Measurements from ENCODE around the gene ATP6V1F.
A peak's percentile ranks its signal among the peaks of the same experiment; 100 is the strongest.
"Not testable (repeated sequence)": the region's sequence is repeated elsewhere in the genome, so short reads cannot be mapped to it uniquely, and the experiment has no call there.

ATP6V1F gene

GRCh38 chr7:128908750-128909624, 46.3 kb downstream of the ATP6V1F start:
- DNase-seq: peak in 1 of 42 donors; percentile 4
- intact Hi-C loops (cut with DNase I): loop anchor here (10.0 kb wide), 1 partner anchor 186 kb away; no protein-coding TSS in a partner anchor

DNA sequence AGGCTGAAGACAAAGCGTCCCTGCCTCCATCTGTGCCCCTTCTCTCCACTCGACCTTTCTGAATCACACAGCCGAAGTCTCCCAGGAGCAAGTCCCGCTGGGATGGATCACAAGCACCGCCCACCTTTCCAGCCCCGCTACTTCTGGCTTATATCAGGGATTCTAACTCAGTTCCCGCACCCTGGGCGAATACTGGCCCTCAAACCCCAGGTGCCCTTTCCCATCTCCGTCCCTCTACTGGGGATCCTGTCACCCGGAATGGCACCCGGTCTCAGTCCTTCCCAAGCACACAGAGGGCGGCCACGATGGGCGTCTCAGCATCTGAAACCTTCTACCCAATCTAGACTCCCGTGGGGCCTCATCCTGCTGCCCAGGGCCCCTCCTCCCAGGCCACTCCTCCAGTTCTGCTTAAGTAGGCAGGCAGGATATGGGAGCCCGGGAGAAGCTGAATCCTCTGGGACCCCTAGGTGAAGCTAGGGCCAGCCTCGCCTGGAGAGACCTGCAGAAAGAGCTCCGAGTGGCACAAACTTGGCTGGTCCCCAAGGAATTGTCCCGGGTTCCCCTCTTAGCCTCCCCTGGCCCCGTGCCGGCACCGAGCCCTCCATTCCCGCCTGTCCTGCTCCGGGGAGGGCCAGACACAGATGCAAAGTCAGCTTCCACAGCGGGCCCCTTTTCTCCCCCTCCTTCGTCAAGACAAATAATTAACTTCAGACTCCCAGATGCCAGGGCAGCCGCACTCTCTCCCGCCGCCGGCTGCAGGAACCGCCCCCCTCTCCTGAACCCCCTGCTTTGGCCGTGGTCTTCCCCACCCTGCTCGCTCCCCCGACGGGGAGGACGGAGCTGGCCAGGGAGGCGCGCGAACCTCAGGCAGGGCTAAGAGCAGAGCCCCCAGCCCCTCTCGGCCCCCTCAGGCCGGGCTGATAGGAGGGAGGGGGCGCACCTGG, 47.2 kb downstream of the ATP6V1F start:
- DNase-seq: no peak
- intact Hi-C loops (cut with DNase I): loop anchor here (10.0 kb wide), 1 partner anchor 185 kb away; no protein-coding TSS in a partner anchor

- intact Hi-C loops (cut with DNase I): no loop called here
- DNase-seq: no peak
Measured at GRCh38 chr7:128910569-128910945, 47.9 kb downstream of the ATP6V1F start, which contains the start of gene KCP. TSS of gene KCP (minus strand) at chr7:128910709. CDS start at chr7:128910676, 33 bp downstream.

DNA sequence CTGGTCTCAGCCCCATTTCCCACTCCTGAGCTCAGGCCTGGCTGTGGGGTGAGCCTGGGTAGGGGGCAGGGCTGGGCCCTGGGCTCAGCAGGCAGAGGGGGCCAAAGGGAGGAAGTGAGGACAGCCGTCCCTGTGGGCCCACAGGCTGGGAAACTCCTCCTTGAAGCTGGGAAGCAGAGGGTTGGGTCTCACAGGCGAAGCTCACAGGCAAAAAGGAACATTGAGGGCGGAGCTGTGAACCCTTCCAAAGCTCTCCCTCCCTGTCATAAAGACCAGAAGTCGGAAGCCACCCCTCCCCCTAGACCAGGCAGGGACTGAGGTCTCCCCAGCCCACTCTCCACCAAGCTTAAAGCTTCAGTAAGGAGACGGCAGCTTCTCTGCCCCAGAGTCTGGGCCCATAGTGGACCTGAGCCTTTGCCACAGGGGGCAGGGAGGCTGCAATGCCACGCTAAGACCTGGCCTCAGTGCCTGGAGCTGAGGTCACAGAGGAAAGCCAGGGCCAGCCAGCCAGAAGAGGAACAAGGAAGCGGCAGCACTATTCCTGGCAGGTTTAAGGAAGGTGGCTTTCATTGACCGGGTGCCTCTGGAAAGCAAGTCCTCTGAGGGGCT, 48.9 kb downstream of the ATP6V1F start:
- DNase-seq: peak in 1 of 42 donors; percentile 2
- intact Hi-C loops (cut with DNase I): no loop called here

- intact Hi-C loops (cut with DNase I): no loop called here
- DNase-seq: no peak
Measured at GRCh38 chr7:128912281-128912680, 49.6 kb downstream of the ATP6V1F start.

GRCh38 chr7:128912709-128913495, 50.2 kb downstream of the ATP6V1F start:
- intact Hi-C loops (cut with DNase I): not testable (repeated sequence)

GRCh38 chr7:128913870-128914565, 51.4 kb downstream of the ATP6V1F start:
- intact Hi-C loops (cut with DNase I): no loop called here
- peak in 1 of 42 donors; percentile 2 for DNase-seq

More at GRCh38 chr7:128912709-128913495, 50.2 kb downstream of the ATP6V1F start:
- peak in 1 of 42 donors; percentile 2 for DNase-seq

- intact Hi-C loops (cut with DNase I): no loop called here
- peak in 1 of 42 donors; percentile 5 for DNase-seq
Measured at GRCh38 chr7:128914566-128915151, 52.0 kb downstream of the ATP6V1F start.

DNA sequence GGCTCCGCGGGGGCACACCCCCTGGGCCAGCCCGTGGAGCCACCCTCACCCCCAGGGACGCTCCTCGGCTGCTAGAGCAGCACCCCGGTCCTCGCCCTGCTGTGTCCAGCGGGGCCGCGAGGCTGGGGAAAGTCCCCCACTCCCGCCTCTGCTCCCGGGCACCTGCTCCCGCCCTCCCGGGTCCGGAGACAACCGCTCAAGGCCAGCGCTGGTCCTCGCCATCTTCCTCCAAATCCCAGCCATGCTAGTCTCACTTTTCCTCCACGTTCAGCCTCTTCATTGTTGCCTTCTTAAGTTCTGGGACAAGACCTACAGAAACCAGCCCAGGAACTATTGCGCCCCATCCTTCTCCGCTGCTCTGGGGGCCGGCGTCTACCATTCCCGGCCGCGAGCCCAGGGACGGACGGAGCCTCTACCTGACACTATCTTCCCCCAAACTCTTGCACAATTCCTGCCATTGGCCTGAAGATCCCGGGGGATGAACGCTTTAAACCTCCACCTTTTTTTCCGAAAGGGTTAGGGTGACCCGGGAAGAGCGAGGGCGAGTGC, 52.7 kb downstream of the ATP6V1F start:
- intact Hi-C loops (cut with DNase I): no loop called here
- no peak for DNase-seq
